Limb (tissue), 2 donors: ENCODE results near the gene NFATC4.
"Not testable (repeated sequence)": the region's sequence is repeated elsewhere in the genome, so short reads cannot be mapped to it uniquely, and the experiment has no call there.

Experiments
- DNase-seq, 2 donors: peaks; one replicate each; pipeline ENCODE4 v3.0.0-alpha.2; 2016; ENCODE audit errors: extremely low spot score in 2 of 2

The NFATC4 gene

GRCh38 chr14:24339284-24340151 is 28.5 kb upstream of the NFATC4 start, which contains the start of gene RIPK3:
Gene RIPK3, minus strand, starts transcription at chr14:24339991. Its CDS starts 165 bp downstream, at chr14:24339826.
- DNase-seq: no peak

GRCh38 chr14:24340606-24341005 is 27.4 kb upstream of the NFATC4 start:
- DNase-seq: no peak

- DNase-seq: no peak
Measured at GRCh38 chr14:24342889-24343288, 25.1 kb upstream of the NFATC4 start.

- no peak for DNase-seq
Measured at GRCh38 chr14:24343795-24344660, 24.0 kb upstream of the NFATC4 start.

- no peak for DNase-seq
Measured at GRCh38 chr14:24347134-24347533, 20.9 kb upstream of the NFATC4 start.

- DNase-seq: no peak
Measured at GRCh38 chr14:24348186-24348585, 19.8 kb upstream of the NFATC4 start.

- no peak for DNase-seq
Measured at GRCh38 chr14:24349742-24350141, 18.2 kb upstream of the NFATC4 start.

GRCh38 chr14:24351517-24351916 is 16.5 kb upstream of the NFATC4 start:
- DNase-seq: no peak

- no peak for DNase-seq
Measured at GRCh38 chr14:24353559-24354481, 14.2 kb upstream of the NFATC4 start.

- DNase-seq: not testable (repeated sequence)
Measured at GRCh38 chr14:24354482-24354825, 13.5 kb upstream of the NFATC4 start.

- no peak for DNase-seq
Measured at GRCh38 chr14:24355009-24355408, 13.0 kb upstream of the NFATC4 start.

GRCh38 chr14:24356208-24356607 is 11.8 kb upstream of the NFATC4 start:
- no peak for DNase-seq

- no peak for DNase-seq
Measured at GRCh38 chr14:24360281-24360680, 7.7 kb upstream of the NFATC4 start.

GRCh38 chr14:24361326-24361725 is 6.7 kb upstream of the NFATC4 start:
- no peak for DNase-seq

- DNase-seq: no peak
Measured at GRCh38 chr14:24362241-24362960, 5.6 kb upstream of the NFATC4 start.

GRCh38 chr14:24363401-24363800 is 4.6 kb upstream of the NFATC4 start:
- DNase-seq: no peak

GRCh38 chr14:24364841-24365240 is 3.1 kb upstream of the NFATC4 start:
- DNase-seq: no peak

- DNase-seq: peak; percentile 84 to 89
Measured at GRCh38 chr14:24365600-24366412, 2.2 kb upstream of the NFATC4 start.

GRCh38 chr14:24366413-24366720 is 1.6 kb upstream of the NFATC4 start:
- DNase-seq: no peak
